ENCODE data around the gene MUC5B.

Gene MUC5B

GRCh38 chr11:1267441-1268100 lies 44.7 kb downstream of the MUC5B start:
- DNase-seq: no peak

GRCh38 chr11:1269957-1270356 lies 47.1 kb downstream of the MUC5B start:
- DNase-seq: no peak

GRCh38 chr11:1270476-1270875 lies 47.6 kb downstream of the MUC5B start:
- no peak for DNase-seq

GRCh38 chr11:1271002-1271401 lies 48.1 kb downstream of the MUC5B start:
- DNase-seq: no peak

- DNase-seq: no peak
Observed at GRCh38 chr11:1271406-1271805, 48.5 kb downstream of the MUC5B start.

GRCh38 chr11:1271927-1272326 lies 49.1 kb downstream of the MUC5B start:
- no peak for DNase-seq

GRCh38 chr11:1272531-1272930 lies 49.7 kb downstream of the MUC5B start:
- DNase-seq: no peak

GRCh38 chr11:1274501-1274900 lies 51.6 kb downstream of the MUC5B start:
- DNase-seq: no peak

- no peak for DNase-seq
Observed at GRCh38 chr11:1275021-1275420, 52.2 kb downstream of the MUC5B start.

GRCh38 chr11:1276041-1276790 lies 53.4 kb downstream of the MUC5B start:
- DNase-seq: no peak

GRCh38 chr11:1276866-1277615 lies 54.2 kb downstream of the MUC5B start:
- no peak for DNase-seq

- no peak for DNase-seq
Observed at GRCh38 chr11:1277936-1278512, 55.2 kb downstream of the MUC5B start.

GRCh38 chr11:1278766-1279673 lies 56.2 kb downstream of the MUC5B start:
- no peak for DNase-seq

GRCh38 chr11:1279674-1280055 lies 56.8 kb downstream of the MUC5B start:
- DNase-seq: no peak

GRCh38 chr11:1280116-1281035 lies 57.5 kb downstream of the MUC5B start:
- DNase-seq: no peak

GRCh38 chr11:1281326-1281973 lies 58.6 kb downstream of the MUC5B start:
- no peak for DNase-seq

- no peak for DNase-seq
Observed at GRCh38 chr11:1281974-1282365, 59.1 kb downstream of the MUC5B start.

- no peak for DNase-seq
Observed at GRCh38 chr11:1283091-1283511, 60.2 kb downstream of the MUC5B start.

GRCh38 chr11:1283906-1284305 lies 61.0 kb downstream of the MUC5B start:
- no peak for DNase-seq

- DNase-seq: no peak
Observed at GRCh38 chr11:1285316-1285744, 62.5 kb downstream of the MUC5B start.

GRCh38 chr11:1285876-1286275 lies 63.0 kb downstream of the MUC5B start:
- DNase-seq: no peak
